ENCODE measurements around the gene TUBGCP4.
"Not testable (repeated sequence)": the region's sequence is repeated elsewhere in the genome, so short reads cannot be mapped to it uniquely, and the experiment has no call there.

TUBGCP4 gene

DNA sequence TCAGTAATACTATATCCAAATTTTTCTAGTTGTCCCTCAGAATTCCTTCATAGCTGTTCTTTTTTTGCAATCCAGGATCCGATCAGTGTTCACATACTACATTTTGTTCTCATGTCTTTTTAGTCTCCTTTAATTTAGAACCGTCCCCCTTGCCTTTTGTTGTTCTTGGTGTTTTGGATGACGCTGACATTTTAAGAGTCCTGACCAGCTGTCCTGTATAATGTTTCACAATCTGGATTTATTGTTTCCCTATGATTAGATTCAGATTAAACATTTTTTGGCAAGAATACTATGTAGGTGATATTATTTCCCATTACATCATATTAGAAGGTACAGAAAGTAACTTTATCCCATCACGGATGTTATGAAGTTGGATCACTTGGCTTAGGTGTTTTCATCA is 11.4 kb downstream of the TUBGCP4 start:
- TF ChIP-seq, protein P1, sequence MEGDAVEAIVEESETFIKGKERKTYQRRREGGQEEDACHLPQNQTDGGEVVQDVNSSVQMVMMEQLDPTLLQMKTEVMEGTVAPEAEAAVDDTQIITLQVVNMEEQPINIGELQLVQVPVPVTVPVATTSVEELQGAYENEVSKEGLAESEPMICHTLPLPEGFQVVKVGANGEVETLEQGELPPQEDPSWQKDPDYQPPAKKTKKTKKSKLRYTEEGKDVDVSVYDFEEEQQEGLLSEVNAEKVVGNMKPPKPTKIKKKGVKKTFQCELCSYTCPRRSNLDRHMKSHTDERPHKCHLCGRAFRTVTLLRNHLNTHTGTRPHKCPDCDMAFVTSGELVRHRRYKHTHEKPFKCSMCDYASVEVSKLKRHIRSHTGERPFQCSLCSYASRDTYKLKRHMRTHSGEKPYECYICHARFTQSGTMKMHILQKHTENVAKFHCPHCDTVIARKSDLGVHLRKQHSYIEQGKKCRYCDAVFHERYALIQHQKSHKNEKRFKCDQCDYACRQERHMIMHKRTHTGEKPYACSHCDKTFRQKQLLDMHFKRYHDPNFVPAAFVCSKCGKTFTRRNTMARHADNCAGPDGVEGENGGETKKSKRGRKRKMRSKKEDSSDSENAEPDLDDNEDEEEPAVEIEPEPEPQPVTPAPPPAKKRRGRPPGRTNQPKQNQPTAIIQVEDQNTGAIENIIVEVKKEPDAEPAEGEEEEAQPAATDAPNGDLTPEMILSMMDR (IDR thresholded peaks at IDR 0.05; ENCODE audit: extremely low read depth, missing control alignments), result no peak
- no peak for DNase-seq (ENCODE audit: low spot score)

DNA sequence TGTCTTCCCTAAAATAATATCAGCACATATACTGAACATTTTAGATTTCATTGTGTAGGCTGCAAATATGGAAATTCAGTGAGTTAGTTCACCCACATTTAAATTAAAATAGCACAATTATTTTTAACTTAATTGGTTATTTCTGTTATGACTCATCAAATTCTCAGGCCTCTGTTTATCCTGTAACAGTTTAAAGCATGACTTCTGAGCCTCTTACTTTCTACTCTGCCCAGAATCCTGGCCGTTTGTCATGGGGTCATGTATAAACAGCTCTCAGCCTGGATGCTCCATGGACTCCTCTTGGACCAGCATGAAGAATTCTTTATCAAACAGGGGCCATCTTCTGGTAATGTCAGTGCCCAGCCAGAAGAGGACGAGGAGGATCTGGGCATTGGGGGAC is 12.2 kb downstream of the TUBGCP4 start:
- TF ChIP-seq, protein P1 (IDR thresholded peaks at IDR 0.05; ENCODE audit: extremely low read depth, missing control alignments), result no peak
- DNase-seq (ENCODE audit: low spot score), result no peak

DNA sequence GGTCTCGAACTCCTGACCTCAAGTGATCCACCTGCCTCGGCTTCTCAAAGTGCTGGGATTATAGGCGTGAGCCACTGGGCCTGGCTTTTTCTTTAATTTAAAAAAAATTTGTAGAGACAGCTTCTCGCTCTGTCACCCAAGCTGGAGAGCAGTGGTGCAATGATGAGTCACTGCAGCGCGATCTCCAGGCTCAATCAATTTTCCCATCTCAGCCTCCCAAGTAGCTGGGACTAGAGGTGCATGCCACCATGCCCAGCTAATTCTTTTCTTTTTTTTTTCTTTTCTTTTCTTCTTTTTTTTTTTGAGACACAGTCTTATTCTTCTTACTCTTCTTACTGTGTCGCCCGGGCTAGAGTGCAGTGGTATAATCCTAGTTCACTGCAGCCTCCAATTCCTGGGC is 19.8 kb downstream of the TUBGCP4 start:
- no peak for DNase-seq (ENCODE audit: low spot score)
- TF ChIP-seq, protein P1 (IDR thresholded peaks at IDR 0.05; ENCODE audit: extremely low read depth, missing control alignments), result no peak

DNA sequence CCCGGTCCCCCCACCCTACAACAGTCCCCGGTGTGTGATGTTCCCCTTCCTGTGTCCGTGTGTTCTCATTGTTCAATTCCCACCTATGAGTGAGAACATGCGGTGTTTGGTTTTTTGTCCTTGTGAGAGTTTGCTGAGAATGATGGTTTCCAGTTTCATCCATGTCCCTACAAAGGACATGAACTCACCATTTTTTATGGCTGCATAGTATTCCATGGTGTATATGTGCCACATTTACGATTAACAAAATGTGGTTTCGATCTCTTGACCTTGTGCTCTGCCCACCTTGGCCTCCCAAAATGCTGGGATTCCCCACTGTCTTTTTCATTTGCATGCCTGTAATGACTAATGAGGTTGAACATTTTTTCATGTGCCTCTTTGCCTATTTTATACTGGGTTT is 22.7 kb downstream of the TUBGCP4 start:
- not testable (repeated sequence) for DNase-seq (ENCODE audit: low spot score)

DNA sequence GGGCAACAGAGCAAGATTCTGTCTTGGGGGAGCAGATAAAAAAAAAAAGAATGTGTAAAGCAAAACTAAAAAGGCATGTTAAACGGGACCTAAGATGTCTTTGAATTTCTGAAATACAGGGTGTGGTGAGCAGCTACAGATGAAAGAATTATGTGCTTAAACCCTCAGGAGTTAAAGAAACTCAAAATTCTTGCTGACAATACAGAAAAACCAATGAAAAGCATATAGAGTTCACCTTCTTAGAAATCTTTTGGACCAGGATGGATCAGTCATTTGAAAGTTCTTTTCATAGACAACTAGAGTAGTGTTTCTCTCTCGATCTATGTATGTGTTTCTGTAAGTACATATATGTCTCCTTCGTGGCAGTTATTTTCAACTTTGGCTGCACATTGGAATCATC is 31.4 kb downstream of the TUBGCP4 start:
- no peak for DNase-seq (ENCODE audit: low spot score)
- TF ChIP-seq, protein P1 (IDR thresholded peaks at IDR 0.05; ENCODE audit: extremely low read depth, missing control alignments), result no peak

DNA sequence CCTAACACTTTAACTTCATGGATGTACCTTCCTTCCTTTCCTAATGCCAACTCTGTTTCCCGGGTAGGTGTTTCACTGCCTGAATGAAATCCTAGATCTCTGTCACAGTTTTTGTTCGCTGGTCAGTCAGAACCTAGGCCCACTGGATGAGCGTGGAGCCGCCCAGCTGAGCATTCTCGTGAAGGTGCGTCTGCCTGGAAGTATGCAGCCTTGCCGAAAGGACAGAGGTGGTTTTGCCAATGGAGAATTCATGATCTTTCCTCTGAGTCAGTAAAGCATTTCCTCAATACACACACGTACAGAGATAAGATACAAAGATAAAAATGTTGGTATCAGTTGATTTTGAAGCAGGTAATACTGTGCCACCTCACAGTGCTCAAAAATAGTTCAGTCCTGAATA is 32.7 kb downstream of the TUBGCP4 start:
- DNase-seq (ENCODE audit: low spot score), result no peak
- TF ChIP-seq, protein P1 (IDR thresholded peaks at IDR 0.05; ENCODE audit: extremely low read depth, missing control alignments), result no peak

DNA sequence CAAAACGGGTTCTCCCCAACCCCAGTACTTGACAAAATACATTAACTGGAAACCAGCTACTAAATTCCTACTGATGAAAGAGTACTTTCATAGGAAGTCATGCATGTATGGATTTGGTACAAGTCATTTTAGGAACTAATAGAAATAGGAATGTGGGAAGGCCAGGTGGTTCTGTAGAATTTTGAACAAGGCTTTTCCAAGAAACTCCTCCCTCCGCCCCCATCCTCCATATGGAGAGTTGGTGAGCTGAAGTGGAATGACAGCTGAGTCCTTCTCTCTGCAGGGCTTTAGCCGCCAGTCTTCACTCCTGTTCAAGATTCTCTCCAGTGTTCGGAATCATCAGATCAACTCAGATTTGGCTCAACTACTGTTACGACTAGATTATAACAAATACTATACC is 33.2 kb downstream of the TUBGCP4 start:
- no peak for DNase-seq (ENCODE audit: low spot score)
- TF ChIP-seq, protein P1 (IDR thresholded peaks at IDR 0.05; ENCODE audit: extremely low read depth, missing control alignments), result no peak

DNA sequence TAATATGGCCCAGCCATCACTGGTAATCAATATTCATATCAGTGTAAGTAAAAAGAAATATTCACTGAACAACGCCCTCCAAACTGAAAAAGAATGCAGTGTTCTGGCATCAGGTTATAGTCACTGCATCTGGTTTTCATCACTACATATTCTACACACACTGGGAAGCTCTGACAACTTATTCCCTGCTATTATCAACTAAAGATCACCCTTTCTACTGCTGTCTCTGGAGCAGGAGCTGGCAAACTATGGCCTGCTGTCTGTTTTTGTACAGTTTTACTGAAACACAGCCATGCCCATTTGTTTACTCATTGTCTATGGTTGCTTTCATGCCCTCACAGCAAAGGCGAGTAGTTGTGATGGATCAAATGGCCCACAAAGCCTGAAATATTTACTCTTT is 35.3 kb downstream of the TUBGCP4 start:
- no peak for DNase-seq (ENCODE audit: low spot score)

More for the DNA sequence above, 35.3 kb downstream of the TUBGCP4 start:
- TF ChIP-seq, protein P1 (IDR thresholded peaks at IDR 0.05; ENCODE audit: extremely low read depth, missing control alignments), result no peak

All from GM20000 (cell line).